PC-3 (cell line): ENCODE measurements around the gene ARHGAP26.

Source experiments
- EZH2 ChIP-seq: fragments of 300-600 bp; sonication (generic); IDR thresholded peaks from one replicate; pipeline ENCODE4 v1.6.1; 2017; ENCODE audit warnings: antibody characterized with exemption, mild to moderate bottlenecking, low read length; ENCODE audit not compliant: unreplicated experiment
- EZH2phosphoT487 ChIP-seq: fragments of 300-600 bp; sonication (generic); IDR thresholded peaks from 2 replicates; pipeline ENCODE4 v1.6.1; 2018; ENCODE audit warnings: mild to moderate bottlenecking, antibody characterized with exemption, low read length, borderline replicate concordance
- TF ChIP-seq, protein P1 (sequence below): fragments of 300-600 bp; sonication (generic); conservative IDR thresholded peaks from 2 replicates; pipeline ENCODE4 v1.5.1; 2017; ENCODE audit warnings: antibody characterized with exemption, low read depth, mild to moderate bottlenecking, low read length

DNA sequence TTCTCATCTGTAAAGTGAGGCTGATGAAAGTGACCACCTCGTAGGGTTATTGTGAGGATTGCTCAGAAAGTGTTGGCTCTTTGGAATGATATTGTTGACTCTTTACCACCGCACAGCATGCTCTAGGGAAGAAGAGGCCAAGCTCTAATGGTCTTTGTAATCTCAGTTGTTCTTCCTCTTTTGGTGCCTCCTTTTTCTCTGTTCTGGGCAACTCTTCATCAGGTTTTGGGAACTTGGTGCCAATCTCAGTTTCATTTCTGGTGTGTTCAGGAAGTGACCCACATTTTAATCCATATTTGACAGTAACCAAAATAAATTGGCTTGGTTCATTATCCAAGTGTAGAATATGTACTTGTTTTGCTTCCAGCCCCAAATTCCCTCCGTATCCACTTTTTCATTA lies 25.1 kb downstream of the ARHGAP26 start:
- TF ChIP-seq EZH2 (no peak), EZH2phosphoT487 (no peak)
- TF ChIP-seq, protein P1, sequence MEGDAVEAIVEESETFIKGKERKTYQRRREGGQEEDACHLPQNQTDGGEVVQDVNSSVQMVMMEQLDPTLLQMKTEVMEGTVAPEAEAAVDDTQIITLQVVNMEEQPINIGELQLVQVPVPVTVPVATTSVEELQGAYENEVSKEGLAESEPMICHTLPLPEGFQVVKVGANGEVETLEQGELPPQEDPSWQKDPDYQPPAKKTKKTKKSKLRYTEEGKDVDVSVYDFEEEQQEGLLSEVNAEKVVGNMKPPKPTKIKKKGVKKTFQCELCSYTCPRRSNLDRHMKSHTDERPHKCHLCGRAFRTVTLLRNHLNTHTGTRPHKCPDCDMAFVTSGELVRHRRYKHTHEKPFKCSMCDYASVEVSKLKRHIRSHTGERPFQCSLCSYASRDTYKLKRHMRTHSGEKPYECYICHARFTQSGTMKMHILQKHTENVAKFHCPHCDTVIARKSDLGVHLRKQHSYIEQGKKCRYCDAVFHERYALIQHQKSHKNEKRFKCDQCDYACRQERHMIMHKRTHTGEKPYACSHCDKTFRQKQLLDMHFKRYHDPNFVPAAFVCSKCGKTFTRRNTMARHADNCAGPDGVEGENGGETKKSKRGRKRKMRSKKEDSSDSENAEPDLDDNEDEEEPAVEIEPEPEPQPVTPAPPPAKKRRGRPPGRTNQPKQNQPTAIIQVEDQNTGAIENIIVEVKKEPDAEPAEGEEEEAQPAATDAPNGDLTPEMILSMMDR: no peak
